HG03066 (cell line): Measurements from ENCODE around the gene CARS1.
"Not testable (repeated sequence)": the region's sequence is repeated elsewhere in the genome, so short reads cannot be mapped to it uniquely, and the experiment has no call there.

Experiments
- ATAC-seq: cut with Tn5 transposase; IDR thresholded peaks from one replicate; pipeline ENCODE4 v1.9.1; 2021; ENCODE audit warnings: low read depth; ENCODE audit not compliant: unreplicated experiment

Gene CARS1

DNA sequence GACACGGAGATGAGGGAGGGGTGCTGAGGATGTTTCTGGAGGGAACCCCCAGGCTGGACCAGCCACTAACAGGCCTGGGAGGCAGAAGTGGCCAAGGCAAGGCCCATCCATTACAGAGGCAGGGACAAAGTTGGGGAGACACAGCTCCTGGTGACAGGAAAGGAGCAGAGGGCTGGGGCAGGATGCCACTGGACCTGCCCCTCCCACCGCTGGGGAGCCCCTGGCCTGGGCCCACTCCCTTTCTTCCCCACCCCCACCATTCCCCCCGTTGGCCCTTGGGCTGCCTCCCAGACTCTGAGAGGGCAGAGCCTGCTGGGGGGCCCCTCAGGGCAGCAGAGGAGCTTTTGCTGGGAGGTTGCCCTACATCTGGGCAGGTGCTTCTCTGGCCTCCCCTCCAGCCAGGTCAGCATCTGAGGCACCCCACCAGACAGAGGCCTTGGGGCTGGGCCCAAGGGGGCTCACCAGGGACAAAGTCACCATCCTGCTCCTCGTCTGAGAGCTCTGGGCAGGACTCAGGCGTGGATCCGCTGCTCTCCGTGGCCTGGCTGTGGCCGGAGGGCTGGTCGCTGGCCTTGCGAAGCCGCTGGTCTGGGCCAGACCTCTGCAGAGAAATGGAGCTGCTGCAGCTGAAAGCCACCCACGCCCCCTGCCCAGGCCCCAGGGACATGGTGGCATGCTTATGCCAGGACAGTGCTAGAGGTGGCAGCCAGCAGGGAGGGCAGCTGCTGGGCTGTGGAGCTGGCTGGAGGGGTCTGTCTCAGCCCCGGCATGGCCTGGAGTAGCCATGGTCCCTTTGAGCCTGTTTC is 33.1 kb upstream of the CARS1 start:
- no peak for ATAC-seq

DNA sequence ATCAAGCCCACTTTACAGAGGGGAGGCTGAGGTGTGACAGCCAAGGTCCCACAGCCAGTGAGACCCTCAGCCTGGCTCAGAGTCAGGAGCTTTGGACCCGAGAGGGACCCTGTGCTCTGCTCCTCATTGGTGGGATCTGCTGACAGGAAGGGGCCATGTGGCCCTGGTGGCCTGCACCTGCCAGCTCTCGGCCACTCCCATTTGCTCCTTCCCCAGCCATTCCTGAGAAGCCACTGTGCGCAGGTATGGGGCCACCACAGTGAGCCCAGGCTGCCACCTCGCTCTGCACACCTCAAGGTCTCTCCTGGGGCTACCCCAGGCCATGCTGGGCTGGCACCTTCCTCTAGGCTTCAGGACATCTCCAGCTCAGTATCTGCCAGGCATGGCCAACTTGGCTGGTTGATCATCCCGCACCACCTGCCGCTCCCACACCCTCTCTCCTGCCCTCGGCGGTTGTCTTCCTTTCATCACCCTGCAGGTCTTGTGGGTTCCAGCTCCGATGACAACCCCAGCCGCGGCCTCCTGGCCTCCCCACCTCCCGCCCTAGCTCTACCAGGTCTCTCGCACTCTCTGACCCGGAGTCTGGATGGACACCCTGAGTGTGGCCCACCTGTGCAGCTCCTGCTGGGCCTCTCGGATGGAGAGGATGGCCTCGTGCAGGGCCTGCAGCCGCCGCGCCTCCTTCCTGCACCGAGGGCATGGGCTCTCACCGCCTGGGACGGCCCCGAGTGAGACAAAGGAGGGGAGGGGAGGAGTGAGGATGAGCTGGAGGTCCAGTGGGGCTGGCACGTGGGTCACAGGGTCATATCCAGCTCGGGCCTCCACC is 32.2 kb upstream of the CARS1 start:
- no peak for ATAC-seq

DNA sequence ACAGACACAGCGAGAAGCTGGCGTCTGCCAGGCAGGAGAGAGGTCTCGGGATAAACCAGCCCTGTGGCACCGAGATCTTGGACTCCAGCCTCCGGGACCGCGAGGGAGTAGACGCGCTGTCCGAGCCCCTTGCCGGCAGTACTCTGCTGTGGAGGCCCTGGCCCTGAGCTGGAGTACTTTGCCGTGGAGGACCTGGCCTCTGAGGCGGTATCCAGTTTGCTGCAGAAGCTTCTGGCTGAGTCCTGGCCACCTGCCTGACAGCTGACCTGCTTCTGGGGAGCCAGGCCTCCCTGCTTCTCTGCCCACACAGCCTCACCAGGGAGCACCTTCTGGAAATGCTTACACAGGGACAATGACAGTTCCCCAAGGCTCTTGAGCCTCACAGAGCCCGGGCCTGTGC is 31.6 kb upstream of the CARS1 start:
- no peak for ATAC-seq

DNA sequence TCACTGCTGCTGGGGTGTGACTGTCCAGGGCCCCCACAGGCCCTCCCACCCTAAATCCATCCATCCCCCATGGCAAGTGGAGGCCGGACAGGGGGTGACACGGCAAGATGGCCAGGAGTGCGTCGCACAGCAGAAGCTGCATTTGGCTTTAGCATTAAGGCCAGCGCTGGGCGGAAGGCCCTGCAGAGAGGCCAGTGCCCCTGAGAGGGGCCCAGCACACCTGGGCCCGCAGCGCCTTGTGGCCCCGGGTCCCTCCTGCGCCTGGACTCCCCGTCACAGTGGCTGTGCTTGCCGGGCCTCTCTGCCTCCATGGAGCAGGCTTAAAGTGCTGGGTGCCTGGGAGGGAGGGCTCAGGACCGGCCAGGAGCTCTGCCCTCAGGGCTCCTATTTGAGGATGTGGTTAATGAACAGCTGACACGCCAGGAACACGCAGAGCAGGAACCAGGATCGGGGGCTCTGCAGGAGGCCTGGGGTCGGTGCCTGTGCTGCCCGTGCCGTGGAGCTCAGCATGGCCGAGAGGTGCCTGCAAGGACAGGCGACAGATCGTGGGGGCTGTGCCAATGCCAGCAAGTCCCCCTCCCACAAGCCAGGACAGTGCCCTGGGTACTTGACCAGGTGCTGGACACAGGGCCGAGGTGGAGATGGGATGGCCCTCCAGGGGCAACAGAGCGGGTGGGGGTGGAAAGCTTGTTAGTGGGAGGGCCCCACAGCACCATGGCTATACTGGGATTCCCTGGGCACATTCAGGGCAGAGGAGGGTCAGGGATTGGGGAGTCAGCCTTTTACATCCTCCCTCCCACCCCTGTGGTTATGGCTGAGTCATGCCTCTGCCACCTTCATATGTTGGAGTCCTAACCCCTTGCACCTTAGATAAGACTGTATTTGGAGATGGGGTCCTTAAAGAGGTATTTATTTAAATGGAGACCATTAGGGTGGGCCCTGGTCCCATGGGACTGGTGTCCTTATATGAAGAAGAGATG is 30.9 kb upstream of the CARS1 start:
- no peak for ATAC-seq

DNA sequence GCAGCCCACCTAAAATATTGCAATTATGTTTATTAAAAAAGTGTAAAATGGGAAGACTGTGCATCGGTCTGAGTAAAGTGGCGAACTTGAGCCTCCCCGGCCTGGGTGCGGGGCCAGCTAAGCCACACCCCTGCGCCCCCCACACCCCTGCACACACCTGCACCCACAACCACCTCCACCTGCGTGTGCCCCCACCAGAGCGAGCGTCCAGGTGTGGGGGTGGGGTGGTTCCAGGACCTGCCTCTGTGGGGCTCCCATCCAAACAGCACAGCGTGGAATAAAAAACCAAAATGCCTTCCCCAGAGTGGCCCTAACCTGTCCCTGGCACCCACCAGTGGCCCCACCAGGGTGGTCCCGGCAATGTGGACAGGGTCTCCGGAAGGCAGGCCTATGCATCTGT is 30.1 kb upstream of the CARS1 start:
- no peak for ATAC-seq

DNA sequence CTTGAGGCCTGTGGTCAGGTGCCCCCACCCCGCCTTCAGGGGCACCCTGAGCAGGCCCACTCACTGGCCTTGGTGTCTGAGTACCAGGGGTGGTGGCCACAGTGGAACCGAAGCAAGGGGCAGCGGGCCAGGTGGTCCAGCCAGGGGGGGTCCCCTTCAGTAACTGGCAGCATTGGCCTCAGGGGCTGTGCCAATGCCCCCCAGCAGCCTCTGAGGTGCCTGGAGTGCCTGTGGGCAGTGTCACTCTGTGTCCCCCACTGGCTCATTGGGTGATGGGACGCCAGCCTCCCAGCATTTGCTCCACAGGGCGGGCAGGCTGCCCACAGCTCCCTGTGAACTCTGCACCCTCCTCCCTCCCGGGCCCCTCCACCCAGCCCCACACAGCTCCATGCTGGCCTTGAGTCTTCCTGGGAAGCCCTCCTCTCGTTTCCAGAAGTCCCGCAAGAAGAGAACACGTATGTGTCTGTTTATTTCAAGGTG is 29.5 kb upstream of the CARS1 start:
- ATAC-seq, result no peak

DNA sequence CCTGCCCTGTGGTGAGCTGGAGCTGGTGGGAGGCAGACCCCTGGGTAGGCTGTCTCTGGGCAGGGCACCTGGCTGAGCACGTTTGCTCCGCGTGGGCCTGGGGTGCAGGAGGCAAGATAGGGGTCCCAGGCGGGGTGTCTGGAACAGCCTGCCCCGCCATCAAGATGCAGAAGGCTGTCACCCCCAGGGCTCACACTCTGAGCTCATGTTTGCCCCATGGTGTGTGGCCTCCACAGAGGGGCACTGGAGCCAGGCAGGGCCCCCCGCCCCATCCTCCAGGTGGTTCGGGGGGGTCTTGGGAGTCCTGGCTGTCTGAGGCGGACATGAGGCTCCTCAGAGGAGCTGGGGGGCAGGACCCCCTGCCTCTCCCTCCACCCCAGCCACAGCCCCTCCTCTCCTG is 28.9 kb upstream of the CARS1 start:
- ATAC-seq, result no peak

DNA sequence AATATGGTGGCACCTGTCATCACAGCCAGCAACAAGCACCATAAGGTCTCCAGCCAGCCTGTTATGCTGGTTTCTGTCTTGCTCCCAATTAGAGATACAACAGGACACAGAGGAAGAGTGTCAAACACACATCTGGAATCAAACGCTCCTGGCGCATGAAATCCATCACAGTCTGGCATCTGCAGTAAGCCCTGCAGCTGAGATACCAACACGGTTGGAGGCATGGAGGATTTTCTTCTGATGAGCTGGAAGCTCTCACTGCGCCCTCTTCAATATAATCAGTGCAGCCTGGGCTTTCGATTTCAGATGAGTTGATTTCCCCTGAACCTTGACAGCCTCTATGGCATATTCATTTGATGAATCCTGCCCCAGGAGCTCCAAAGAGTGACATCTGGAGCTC is 27.8 kb upstream of the CARS1 start:
- no peak for ATAC-seq

DNA sequence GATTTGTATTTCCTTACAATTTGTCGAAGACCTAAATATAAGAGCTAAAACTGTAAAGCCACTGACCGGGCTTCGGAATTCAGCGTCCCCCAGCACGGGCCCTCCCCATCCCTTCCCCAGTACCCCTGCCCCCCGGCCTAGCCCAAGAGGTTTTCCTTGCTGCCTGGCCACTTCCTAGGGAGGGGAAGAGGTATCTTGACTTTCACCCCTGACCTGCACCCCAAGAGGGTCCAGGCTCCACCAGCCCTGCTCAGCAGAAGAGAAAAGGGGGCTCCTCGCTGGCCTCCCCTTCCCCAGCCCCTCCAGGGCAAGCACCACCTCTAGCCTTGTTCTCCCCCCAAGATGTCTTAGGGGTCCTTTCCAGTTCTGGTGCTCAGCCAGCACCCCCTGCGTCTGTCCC is 26.1 kb upstream of the CARS1 start:
- ATAC-seq, result no peak

DNA sequence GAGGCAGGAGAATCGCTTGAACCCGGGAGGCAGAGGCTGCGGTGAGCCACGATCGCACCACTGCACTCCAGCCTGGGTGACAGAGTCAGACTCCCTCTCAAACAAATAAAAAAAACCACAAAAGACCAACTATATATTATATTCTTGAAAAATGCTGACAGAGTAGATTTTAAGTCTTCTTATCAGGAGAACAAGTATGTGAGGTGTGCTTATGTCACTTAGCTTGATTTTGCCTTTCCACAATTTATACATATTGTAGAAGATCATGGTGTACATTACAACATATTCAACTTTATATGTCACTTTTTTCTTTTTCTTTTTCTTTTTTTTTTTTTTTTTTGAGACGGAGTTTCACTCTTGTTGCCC is 24.1 kb upstream of the CARS1 start:
- no peak for ATAC-seq

DNA sequence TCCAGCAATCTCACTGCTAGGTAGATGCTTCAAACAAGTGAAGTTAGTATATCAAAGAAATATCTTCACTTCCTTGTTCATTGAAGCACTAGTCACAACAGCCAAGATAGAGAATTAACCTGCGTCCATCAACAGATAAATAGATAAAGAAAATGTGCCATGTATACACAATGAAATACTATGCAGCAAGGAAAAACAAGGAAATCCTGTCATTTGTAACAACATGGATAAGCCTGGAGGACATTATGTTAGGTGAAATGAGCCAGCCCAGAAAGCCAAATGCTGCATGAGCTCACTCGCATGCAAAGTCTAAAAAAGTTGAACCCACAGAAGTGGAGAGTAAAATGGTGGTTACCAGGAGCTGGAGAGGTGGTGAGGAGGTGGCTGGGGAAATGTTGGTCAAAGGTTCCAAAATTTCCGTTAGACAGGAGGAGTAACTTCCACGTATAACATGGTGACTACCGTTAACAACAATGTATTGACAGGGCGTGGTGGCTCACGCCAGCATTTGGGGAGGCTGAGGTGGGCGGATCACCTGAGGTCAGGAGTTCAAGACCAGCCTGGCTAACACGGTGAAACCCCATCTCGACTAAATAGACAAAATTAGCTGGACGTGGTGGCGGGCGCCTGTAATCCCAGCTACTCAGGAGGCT is 23.6 kb upstream of the CARS1 start:
- ATAC-seq, result no peak

DNA sequence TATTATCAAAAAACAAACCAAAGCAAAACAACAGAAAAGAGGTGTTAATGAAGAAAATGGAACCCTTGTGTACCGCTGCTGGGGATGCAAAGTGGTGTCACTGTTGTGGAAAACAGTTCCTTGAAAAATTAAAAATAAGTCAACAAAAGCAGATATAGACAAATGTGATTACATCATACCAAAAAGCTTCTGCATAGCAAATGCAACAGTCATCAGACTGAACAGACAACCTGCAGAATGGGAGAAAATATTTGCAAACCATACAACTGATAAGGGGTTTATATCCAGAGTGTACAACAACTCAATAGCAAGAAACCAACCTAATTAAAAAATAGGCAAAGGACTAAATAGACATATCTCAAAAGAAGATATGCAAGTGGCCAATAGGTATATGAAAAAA is 22.9 kb upstream of the CARS1 start:
- no peak for ATAC-seq

DNA sequence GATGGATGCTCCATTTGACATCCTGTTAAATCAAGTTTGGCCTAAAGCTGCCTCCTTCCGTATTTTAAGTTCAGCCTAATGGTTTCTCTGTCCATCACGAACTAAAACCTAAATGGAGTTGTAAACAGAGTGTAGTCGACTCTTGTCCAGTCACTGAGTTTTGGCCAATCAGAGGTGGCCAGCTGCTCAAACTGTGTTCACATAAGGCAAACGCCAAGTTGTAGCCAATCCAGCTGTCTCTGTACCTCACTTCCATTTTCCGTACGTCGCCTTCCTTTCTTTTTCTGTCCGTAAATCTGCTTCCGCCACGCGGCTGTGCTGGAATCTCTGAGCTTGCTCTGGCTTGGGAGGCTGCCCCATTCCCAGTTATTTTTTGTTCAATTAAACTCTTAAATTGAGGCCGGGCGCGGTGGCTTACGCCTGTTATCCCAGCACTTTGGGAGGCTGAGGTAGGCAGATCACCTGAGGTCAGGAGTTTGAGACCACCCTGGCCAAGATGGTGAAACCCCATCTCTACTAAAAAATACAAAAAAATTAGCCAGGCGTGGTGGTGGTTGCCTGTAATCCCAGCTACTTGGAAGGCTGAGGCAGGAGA is 20.7 kb upstream of the CARS1 start:
- no peak for ATAC-seq

DNA sequence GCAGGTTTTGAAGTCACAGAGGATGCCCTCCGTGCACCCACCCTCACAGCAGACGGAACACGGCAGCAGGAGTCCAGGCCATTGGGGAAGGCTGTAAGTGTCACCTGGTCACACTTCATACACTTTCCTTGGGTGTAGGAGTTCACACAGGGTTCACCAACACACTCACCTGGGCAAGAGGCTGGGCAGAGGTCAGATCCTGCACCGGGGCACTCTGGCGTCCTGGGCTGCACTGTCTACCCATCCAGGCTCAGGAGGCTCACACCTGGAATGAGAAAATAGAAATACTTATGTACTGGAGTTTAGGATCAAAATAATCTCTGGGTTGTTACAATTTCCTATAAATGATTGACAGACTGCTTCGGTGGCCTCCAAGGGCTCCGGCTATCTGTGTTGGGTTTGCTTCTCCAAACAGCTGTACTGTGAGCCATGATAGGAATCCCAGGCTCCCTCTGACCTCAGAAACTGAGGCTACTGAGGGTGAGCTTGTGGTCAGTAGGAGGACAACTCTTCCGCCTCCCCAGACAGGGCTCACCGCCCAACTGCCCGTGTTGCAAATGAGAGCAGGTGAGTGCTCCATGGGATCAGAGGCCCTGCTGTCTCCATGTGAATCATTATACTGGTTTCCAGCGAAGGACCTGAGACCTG is 20.1 kb upstream of the CARS1 start:
- no peak for ATAC-seq

DNA sequence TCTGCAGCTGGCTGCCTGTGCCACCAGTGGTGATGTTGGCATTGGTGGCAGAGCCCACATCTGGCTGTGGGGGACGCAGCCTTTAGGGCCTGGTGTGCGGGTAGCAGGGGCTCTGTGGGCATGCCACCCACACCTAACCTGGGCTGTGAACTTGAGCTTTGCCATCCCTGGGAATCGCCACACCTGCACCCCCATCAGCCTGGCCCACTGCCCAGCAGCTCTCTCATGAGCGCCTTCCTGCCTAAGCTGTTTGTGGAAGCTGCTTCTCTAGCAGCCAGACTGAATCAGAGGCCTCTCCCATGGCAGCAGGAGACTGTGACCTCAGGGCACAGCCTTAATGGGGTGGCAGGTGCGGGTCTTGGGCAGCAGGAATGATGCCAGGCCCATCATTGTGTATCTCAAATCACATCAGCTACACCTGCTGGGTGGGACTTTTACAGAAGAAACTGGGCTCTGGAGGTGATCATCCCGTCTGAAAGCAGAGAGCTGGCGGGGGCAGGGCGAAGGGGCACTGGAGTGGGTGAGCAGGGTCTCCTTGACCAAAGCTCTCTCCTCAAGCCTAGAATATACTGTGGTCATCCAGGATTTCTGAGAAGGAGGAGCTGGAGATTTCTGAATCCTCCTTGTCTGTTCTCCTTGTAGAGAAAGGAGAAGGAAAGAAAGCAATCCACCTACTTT is 17.8 kb upstream of the CARS1 start:
- ATAC-seq, result no peak

DNA sequence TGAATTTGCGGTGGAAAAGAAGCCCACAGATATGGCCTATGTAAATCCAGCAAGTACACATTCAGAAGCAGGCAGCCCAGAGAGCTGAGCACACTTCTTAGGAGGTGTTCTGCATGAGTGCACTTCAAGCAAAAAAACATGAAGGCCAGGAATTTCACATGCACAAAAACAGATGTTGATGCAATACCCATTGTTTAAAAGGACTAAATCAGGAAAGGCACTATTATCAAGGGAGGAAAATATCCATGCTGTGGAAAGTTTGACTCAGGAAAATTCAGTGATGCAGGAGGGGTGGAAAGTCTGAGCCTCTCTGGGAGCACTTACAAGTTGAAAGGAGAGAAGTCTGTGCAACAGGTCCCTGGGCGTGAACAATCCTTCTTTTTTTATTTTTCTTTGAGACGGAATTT is 15.8 kb upstream of the CARS1 start:
- no peak for ATAC-seq

DNA sequence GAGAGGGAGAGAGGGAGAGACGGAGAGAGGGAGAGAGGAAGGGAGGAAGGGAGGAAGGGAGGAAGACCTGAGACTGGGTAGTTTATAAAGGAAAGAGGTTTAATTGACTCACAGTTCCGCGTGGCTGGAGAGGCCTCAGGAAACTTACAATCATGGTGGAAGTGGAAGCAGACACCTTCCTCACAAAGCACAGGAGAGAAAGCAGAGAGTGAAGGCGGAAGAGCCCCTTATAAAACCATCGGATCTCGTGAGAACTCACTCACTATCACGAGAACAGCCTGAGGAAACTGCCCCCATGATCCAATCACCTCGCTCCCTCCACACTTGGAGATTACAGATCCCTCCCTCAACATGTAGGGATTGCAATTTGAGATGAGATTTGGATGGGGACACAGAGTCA is 12.2 kb upstream of the CARS1 start:
- no peak for ATAC-seq

DNA sequence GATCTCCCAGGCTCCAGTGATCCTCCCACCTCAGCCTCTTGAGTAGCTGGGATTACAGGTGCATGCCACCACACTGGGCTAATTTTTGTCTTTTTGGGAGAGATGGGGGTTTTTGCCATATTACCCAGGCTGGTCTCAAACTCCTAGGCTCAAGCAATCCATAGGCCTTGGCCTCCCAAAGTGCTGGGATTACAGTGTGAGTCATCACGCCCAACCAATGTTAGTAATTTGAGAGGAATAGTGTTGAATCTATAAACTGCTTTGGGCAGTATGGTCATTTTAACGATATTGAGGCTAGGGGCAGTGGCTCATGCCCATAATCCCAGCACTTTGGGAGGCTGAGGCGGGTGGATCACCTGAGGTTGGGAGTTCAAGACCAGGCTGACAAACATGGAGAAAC is 9.1 kb upstream of the CARS1 start:
- ATAC-seq, result not testable (repeated sequence)

DNA sequence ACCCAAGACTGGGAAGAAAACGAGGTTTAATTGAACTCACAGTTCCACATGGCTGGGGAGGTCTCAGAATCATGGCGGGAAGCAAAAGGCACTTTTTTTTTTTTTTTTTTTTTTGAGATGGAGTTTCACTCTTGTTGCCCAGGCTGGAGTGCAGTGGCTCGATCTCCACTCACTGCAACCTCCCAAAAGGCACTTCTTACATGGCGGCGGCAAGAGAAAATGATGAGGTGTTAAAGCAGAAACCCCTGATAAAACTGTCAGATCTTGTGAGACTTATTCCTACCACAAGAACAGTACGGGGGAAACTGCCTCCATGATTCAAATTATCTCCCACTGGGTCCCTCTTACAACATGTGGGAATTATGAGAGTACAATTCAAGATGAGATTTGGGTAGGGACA is 7.5 kb upstream of the CARS1 start:
- not testable (repeated sequence) for ATAC-seq
